Measurements from ENCODE around the gene HCST.
"Not testable (repeated sequence)": the region's sequence is repeated elsewhere in the genome, so short reads cannot be mapped to it uniquely, and the experiment has no call there.

The HCST gene

GRCh38 chr19:35882114-35882832 is 20.1 kb upstream of the HCST start:
- FAIRE-seq, result peak; percentile 98

DNA sequence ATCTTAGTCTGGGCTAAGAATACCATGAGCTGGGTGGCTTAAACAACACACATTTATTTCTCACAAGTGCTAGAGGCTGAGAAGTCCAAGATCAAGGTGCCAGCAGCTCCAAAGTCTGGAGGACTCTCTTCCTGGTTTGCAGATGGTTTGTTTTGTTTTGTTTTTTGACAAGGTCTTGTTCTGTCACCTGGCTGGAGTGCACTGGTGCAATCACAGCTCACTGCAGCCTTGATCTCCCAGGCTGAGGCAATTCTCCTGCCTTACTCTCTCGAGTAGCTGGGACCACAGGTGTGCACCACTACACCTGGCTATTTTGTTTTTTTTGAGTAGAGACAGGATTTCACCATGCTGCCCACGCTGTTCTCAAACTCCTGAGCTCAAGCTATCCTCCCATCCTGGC is 18.4 kb upstream of the HCST start:
- no peak for FAIRE-seq

DNA sequence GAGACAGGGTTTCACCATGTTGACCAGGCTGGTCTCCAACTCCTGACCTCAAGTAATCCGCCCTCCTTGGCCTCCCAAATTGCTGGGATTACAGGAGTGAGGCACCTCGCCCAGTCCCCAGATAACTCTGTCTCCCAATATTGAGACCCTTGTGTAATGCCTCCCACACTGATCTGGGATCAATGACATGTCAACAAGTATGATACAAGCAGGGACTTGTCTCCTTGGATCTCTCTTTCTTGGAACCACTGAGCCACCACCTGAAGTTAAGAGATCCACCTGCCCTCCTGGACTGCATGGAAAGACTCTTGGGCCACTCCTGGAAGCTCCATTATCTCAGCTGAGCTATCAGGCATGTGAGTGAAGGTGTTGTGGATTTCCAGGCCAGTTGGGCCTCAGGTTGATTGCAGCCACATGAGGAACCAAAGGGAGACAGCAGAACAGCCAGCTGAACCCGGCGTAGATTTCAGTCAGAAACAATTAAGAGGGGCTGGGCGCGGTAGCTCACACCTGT is 17.0 kb upstream of the HCST start:
- no peak for FAIRE-seq

DNA sequence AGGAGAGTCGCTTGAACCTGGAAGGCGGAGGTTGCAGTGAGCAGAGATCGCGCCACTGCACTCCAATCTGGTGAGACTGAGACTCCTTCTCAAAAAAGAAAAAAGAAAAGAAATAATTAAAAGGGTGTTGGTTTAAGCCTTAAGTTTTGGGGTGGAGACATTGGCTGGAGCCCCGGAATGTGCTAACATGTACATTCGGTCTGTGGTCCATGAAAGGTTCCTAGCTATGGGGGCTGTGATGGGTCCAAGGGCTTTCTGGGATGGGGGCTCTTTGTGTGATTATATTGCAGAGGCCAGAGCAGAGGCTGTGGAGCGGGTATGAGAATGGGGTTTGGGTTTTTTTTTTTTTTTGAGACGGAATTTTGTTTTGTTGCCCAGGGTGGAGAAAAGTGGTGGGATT is 16.4 kb upstream of the HCST start:
- no peak for FAIRE-seq

DNA sequence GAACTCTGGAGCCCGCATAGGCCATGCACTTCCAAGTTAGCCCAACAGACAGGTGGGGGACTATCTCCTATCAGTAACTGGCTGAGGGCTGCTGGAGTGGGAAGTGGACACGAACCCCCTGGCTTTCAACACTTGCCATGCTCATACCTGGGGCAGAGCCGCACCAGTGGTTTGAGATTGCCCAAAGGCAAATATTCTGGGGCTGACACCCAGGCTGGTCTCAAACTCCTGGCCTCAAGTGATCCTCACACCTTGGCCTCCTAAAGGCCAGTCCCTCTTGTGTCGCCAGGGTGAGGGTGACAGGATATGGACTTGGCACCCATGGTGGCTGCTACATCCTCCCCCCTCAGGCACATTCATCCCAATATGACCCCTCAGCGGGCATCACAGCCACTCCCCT is 15.1 kb upstream of the HCST start:
- FAIRE-seq, result no peak

- FAIRE-seq, result no peak
Observed at GRCh38 chr19:35888398-35888797, 13.9 kb upstream of the HCST start.

DNA sequence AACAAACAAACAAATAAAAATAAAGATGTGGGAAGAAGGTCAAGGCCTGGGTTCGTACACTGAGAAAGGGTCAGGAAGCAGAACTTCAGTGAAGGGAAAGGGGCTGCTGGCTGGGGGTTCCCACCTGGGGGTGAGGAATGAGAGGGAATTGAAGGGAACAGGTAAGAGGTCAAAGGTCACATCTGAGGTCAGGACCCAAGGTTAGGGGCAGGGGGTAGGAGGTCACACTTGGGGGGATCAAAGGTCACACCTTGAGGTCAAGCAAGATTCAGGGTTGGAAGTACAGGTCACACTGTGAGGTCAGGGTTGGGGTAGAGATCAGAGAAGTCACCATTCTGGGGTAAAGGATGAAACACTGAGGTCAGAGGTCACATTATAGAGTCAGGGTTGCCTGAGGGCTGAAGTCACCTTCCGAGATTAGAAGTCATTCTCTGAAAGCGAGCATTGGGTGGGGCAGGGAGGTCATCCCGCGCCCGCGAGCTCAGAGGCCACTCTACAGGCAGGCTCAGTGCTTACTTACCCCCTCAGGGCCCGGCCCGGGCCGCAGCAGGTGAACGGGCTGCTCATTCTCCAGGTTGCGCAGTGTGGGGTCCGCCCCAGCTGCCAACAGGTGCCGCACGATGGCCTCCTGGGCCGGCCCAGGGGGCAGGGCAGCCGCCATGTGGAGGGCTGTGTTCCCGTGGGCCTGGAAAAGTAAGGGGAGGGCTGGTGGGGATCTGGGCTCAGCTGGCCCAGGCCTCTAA is 12.8 kb upstream of the HCST start:
- FAIRE-seq, result no peak

DNA sequence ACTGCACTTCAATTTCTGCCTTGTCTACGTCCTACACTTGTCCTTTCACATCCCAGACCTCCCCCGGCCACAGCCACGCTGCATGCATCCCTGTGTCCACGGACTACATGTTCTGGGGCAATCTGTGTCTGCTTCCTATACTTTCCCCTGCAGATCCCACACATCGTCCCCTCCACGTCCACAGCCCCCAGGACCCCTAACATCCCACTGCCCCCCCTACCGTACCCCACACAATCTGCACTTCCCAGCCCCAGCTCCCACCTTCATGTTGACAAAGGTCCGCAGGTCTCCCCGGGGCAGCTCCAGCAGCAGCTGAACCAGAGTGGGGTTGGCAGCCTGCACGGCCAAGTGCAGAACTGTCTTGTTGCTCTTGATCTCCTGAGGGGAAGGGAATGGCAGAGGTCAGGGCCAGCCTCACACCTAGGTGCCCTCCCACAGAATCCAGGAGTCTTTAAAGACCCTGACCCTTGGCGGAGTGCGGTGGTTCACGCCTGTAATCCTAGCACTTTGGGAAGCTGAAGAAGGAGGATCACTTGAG is 12.1 kb upstream of the HCST start:
- FAIRE-seq, result no peak

GRCh38 chr19:35891819-35892218 is 10.5 kb upstream of the HCST start:
- FAIRE-seq, result not testable (repeated sequence)

DNA sequence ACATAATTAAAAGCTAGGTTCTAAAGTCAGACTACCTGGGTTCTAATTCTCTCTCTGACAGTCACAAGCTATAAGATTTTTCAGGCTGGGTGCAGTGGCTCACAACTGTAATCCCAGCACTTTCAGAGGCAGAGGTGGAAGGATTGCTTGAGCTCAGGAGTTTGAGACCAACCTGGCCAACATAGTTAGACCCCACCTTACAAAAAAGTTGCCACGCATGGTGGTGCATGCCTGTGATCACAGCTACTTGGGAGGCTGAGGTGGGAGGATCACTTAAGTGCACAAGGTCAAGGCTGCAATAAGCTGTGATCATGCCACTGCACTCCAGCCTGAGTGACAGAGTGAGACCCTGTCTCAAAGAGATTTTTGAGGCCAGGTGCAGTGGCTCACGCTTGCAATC is 8.0 kb upstream of the HCST start:
- FAIRE-seq, result no peak

DNA sequence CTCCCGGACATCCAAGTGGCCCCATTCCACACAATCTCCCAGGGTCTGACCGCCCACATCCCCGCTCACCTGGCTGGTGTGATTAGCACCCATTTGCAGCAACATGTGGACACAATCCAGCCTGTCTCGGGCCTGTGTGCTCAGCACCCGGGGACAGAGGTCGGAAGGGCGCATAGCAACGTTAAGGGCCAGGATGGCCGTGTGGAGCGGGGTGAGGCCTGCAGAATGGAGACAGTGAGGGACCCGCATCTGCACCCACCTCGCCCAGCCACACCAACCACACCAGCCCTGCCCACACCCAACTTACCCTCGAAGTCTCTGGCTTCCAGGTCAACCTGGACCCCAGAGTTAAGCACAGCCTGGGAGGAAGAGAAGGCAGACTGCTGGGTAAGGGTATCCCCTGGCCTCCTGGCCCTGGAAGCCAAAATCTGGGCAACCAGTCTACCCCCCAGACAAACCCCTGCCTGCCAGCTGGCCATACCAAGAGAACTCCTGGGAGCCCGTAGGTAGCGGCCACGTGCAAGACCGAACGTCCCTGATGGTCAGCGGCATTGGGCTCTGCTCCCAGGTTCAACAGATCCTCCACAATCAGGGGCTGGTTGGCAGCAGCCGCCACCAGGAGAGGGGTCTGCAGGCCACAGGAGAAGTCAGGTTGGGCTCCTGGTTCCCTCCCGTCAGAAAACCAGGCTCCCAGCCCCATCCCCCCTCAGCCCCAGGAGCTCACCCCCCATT is 6.3 kb upstream of the HCST start:
- FAIRE-seq, result no peak

DNA sequence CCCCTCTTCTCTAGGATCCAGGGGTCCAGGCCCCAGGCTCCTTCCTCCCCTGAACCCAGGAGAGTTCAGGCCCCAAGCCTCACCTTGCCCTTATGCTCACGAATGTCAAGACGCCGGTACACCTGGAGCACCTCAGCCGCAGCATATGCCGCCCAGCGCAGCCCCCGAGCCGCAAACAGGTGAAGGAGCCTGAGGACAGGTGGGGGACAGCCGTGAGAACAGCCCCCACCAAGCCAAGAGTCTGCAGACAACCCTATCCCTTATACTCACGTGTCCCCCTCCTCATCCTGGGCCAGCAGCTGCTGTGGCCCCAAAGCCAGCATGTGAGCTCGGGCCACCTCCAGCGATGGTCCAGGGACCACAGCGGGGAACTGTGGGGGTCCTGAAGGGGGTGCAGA is 5.7 kb upstream of the HCST start:
- no peak for FAIRE-seq

GRCh38 chr19:35897706-35898451 is 4.5 kb upstream of the HCST start:
- no peak for FAIRE-seq

DNA sequence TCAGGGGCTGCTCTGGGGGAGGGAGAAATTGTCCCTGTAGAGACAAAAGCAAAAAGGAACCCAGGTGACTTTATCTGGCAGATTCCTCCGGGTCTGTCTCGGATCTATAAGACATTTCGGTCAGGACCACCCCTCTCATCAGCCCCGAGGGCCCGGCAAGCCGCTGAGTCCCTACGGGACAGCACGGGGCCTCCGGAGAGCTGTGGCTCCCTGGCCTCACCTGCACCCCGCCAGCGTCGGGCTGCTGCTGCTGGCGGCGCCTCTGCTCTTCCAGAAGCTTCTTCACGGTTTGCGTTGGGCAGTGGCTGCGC is 3.9 kb upstream of the HCST start:
- no peak for FAIRE-seq

GRCh38 chr19:35899547-35900214 is 2.6 kb upstream of the HCST start:
- no peak for FAIRE-seq

GRCh38 chr19:35901055-35901644 is 1.2 kb upstream of the HCST start:
- no peak for FAIRE-seq

- no peak for FAIRE-seq
Observed at GRCh38 chr19:35902870-35903475, 644 bp downstream of the HCST start.

DNA sequence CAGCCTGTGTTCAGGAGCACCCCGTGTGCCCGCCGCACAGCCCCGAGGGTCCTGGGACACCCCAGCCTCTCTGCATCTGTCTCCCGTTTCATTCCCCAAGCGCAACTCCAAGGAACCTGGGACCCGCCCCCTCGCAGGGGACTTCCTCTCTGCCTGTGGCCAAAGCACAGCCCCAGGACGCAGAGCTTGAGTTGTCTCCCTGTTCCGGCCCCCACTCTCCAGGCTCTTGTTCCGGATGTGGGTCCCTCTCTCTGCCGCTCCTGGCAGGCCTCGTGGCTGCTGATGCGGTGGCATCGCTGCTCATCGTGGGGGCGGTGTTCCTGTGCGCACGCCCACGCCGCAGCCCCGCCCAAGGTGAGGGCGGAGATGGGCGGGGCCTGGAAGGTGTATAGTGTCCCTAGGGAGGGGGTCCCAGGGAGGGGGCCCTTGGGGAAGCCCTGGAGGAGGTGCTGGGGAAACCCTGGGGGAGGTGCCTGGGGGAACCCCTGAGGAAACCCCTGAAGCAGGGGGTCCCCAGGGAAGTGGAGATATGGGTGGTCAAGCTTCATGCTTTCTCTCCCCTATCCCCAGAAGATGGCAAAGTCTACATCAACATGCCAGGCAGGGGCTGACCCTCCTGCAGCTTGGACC is 1.3 kb downstream of the HCST start:
- FAIRE-seq, result no peak

GRCh38 chr19:35904311-35905068 is 2.2 kb downstream of the HCST start:
- no peak for FAIRE-seq

GRCh38 chr19:35905178-35905727 is 2.9 kb downstream of the HCST start:
- no peak for FAIRE-seq
